Body of pancreas (tissue), 4 donors: ENCODE measurements around the gene NKX1-1. TPM values are rescaled to one million over a fixed set of nuclear protein-coding genes. Genes with fewer than 3 reads are reported as not detected.

ENCODE experiments used
- ATAC-seq: fragments of 150-250 bp; one replicate; pipeline ENCODE4 v1.9.1; 2016
- DNase-seq, 4 donors: peaks; one replicate each; pipeline ENCODE4 v3.0.0-alpha.2; 2019
- H3K27ac ChIP-seq, 4 donors: fragments of 200-600 bp; sonication (generic); 1 replicate in 3 of 4; 2 replicates in 1 of 4; pipeline versions ENCODE4 v1.5.1 to v1.6.1; 2016 to 2019; ENCODE audit warnings: mild to moderate bottlenecking in 1 of 4, mixed read lengths in 1 of 4, moderate library complexity in 1 of 4
- H3K27me3 ChIP-seq, 2 donors: fragments of 200-600 bp; sonication (generic); one replicate each; pipeline ENCODE4 v1.6.0; 2016; ENCODE audit warnings: mild to moderate bottlenecking in 1 of 2
- H3K36me3 ChIP-seq, 2 donors: fragments of 200-600 bp; sonication (generic); replicated peaks in 1 of 2; 2 replicates each; pipeline ENCODE4 v1.5.1; 2016; ENCODE audit warnings: low read depth in 2 of 2; ENCODE audit not compliant: insufficient read depth in 1 of 2
- H3K4me1 ChIP-seq: fragments of 200-600 bp; sonication (generic); one replicate; pipeline ENCODE4 v1.6.0; 2016
- H3K4me3 ChIP-seq, 2 donors: fragments of 200-600 bp; sonication (generic); 1 replicate in 1 of 2; 2 replicates in 1 of 2; pipeline ENCODE4 v1.5.1; 2016 to 2019
- H3K9me3 ChIP-seq, 3 donors: fragments of 200-600 bp; sonication (generic); 1 replicate in 2 of 3; 2 replicates in 1 of 3; pipeline ENCODE4 v1.5.1; 2016
- CTCF ChIP-seq, 7 experiments: fragments of 450-650 bp in 4 of 7; fragments of 200-600 bp in 3 of 7; sonication (generic) in 3 of 7; IDR thresholded peaks; one replicate each; pipeline ENCODE4 v1.5.1; 2016 to 2019; ENCODE audit warnings: antibody characterized with exemption in 7 of 7
- POLR2A ChIP-seq, 3 donors: fragments of 450-650 bp; IDR thresholded peaks; one replicate each; pipeline ENCODE4 v1.6.1; 2016; ENCODE audit warnings: antibody characterized with exemption in 3 of 3, mild to moderate bottlenecking in 2 of 3
- WGBS, 2 donors: methylation state at CpG; one replicate each; pipeline ENCODE4 v1.1.5; 2017; 5-methylcytosine and 5-hydroxymethylcytosine counted together
- intact Hi-C: fragments of 100-400 bp; cut with DNase I; formaldehyde crosslinking; loops from one replicate; pipeline ENCODE4 v1.15.1; 2023
- total RNA-seq, 2 donors: library from RNA; depleted of rRNA; stranded (reverse); fragments of >200 nt; gene quantifications; one replicate each; pipeline ENCODE4 v1.1.0, GENCODE V29; 2016

Gene NKX1-1
- total RNA-seq, 2 donors from 2014 or later = not detected

- H3K4me1 ChIP-seq = peaks cover 37% of the 10 kb centered on the region
- TF ChIP-seq CTCF (IDR thresholded peaks at IDR 0.05) (no peak), POLR2A (IDR thresholded peaks at IDR 0.05) (no peak)
- intact Hi-C loops = no loop called here
- 1 to 9% methylated on average over 11 to 26 of the region's 26 CpGs for WGBS, 2 donors
- no peak overlapping the region for H3K27ac ChIP-seq
- H3K36me3 ChIP-seq = no peaks in the 10 kb centered on the region
- no peaks in the 10 kb centered on the region for H3K9me3 ChIP-seq
- no peak overlapping the region for H3K4me3 ChIP-seq
- ATAC-seq (no peak), DNase-seq (no peak)
- H3K27me3 ChIP-seq = peaks cover 7 to 60% of the 10 kb centered on the region in 2 donors
These were observed 997 bp downstream of the NKX1-1 start for GRCh38 chr4:1405254-1405635.

DNA sequence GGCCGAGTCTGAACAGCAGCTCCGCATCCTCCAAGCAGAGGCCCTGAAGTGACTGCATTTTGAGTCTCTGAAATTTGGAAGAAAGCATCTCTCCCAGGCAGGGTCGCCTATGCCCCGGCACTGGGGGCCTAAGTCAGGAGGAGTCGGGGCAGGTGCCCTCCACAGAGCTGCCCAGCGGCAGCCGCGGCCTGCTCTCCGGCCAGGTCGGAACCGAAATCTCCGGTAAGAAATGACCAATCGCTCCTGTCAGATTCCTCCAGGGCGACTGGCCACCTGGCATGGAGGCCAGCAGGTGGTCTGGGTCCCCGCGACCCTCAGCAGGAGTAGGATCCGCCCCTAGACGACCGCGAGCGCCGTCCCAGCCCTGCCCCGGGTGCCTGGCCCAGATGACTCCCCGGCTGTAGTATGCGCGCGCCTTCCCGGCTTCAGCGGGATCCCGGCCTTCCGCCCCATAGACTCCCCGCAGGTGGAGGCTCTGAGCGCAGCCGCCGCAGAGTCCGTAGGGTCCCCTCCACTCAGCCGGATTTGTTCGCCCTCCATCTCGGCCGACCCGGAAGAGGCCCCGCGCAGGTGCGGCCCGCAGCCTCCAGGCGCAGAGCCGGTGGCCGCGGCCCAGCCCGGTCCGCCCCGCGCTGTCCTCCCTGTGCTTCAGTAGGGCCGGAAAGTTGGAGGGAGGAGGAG, 1.5 kb downstream of the NKX1-1 start:
- DNase-seq = no peak
- no peak overlapping the region for H3K4me3 ChIP-seq
- WGBS, 2 donors = 1 to 8% methylated on average over 20 to 48 of the region's 54 CpGs
- no peak for ATAC-seq
- no peaks in the 10 kb centered on the region for H3K36me3 ChIP-seq
- peaks cover 37% of the 10 kb centered on the region for H3K4me1 ChIP-seq
- no peak overlapping the region for H3K27ac ChIP-seq
- TF ChIP-seq CTCF (IDR thresholded peaks at IDR 0.05) = no peak
- no peak for TF ChIP-seq POLR2A (IDR thresholded peaks at IDR 0.05)
- intact Hi-C loops = no loop called here
- peaks cover 7 to 55% of the 10 kb centered on the region in 2 donors for H3K27me3 ChIP-seq
- no peaks in the 10 kb centered on the region for H3K9me3 ChIP-seq

DNA sequence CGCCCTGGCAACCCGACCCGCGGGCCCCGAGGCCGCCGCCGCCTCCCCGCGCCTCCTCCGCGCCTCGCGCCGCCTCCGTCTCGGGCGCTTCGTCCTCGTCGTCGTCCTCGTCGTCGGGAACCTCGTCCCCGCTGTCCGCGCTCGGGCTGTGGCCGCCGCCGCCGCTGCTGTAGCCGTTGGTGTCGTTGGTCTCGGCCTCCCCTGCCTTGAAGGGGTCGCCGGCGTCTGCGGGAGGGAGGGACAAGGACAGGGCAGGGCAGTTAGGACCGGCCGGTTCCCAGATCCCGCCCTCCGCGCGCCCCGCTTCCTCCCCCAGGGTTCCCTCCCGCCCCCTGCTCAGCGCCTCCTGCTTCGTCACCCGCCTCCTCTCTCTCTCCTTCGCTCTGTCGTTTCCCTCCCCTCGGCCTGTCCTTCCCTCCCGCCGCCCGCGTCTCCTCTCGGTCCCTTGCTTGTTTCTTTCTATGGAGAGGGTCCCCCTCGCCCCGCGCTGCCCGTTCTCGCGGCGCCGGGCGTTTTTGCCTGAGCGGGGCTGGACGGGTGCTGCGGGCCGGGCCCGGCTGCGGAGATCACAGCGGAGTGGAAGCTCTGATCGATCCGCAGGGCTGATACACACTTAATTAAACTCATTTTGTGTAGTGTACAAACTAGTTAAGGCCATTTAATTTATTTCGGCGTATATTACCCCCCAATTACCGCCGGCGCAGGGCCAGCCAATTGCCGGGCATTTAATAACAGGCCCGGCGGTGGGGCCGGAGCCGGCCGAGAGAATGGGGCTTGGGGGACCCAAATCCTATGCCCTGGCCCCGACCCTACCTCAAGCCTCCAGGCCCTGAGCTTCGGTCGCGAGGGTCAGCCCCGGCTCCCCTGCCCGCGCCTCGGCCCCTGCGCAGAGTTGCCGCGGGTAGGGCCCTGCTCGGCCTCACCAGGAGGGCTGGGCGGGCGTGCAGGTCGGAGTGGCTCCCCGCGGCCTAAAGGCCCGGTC, 2.4 kb downstream of the NKX1-1 start:
- no peaks in the 10 kb centered on the region for H3K9me3 ChIP-seq
- ATAC-seq = no peak
- H3K4me3 ChIP-seq = no peak overlapping the region
- TF ChIP-seq CTCF (IDR thresholded peaks at IDR 0.05) (no peak), POLR2A (IDR thresholded peaks at IDR 0.05) (no peak)
- intact Hi-C loops = no loop called here
- WGBS, 2 donors = 3 to 4% methylated on average over 43 to 104 of the region's 107 CpGs
- no peak for DNase-seq
- H3K36me3 ChIP-seq = no peaks in the 10 kb centered on the region
- H3K4me1 ChIP-seq = peaks cover 37% of the 10 kb centered on the region
- H3K27me3 ChIP-seq = peaks cover 7 to 49% of the 10 kb centered on the region in 2 donors
- H3K27ac ChIP-seq = no peak overlapping the region

- DNase-seq = no peak
- Histone ChIP-seq H3K27ac (no peak overlapping the region), H3K27me3 (peaks cover 7 to 42% of the 10 kb centered on the region in 2 donors), H3K4me1 (peaks cover 37% of the 10 kb centered on the region), H3K4me3 (no peak overlapping the region), H3K9me3 (no peaks in the 10 kb centered on the region), H3K36me3 (no peaks in the 10 kb centered on the region)
- no peak for ATAC-seq
- intact Hi-C loops = no loop called here
- no peak for TF ChIP-seq POLR2A (IDR thresholded peaks at IDR 0.05)
- TF ChIP-seq CTCF (IDR thresholded peaks at IDR 0.05) = no peak
- WGBS, 2 donors = 3% methylated on average over 57 of the region's 58 CpGs; no CpG with 5 or more reads in 1 of the 2 donors
These were observed 3.1 kb downstream of the NKX1-1 start for GRCh38 chr4:1403177-1403583.
